Hepatocyte (in vitro differentiated cells): ENCODE data around the gene CRACDL.

ENCODE experiments used
- CTCF ChIP-seq: fragments of 200-600 bp; sonication (generic); IDR thresholded peaks from 2 replicates; pipeline ENCODE4 v1.5.1; 2016; ENCODE audit warnings: antibody characterized with exemption, mild to moderate bottlenecking; ENCODE audit not compliant: poor library complexity
- EZH2 ChIP-seq: fragments of 200-600 bp; sonication (generic); IDR thresholded peaks from 2 replicates; pipeline ENCODE4 v1.6.1; 2016; ENCODE audit warnings: antibody characterized with exemption, mild to moderate bottlenecking, borderline replicate concordance

DNA sequence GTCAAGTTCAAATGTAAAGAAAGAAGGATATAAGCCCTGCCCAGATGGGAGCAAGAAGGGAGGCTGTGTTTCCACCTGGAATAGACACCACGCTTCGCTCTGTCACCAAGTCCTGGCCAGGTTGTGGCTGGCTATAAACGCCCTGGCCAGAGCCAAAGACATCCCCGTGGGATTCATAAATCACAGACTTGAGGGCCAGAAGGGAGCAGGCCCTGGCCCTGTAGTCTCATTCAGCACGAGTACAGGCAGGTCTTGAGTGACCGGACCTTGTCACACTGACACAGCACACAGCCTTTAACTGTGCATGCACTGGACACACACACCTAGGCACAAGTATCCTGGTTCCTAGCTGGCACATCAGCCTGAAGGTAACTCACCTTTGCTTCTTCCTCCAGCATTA lies 110.6 kb downstream of the CRACDL start:
- TF ChIP-seq EZH2 (no peak), CTCF (no peak)
